Upper lobe of right lung (tissue), 1 donor: ENCODE results near the gene SRGN. TPM values are rescaled to one million over a fixed set of nuclear protein-coding genes. Genes with fewer than 3 reads are reported as not detected.
A peak's percentile ranks its signal among the peaks of the same experiment; 100 is the strongest.

ENCODE experiments used
- ATAC-seq: fragments of 200-7000 bp; cut with Tn5 transposase; one replicate; pipeline ENCODE4 v1.9.1; 2020; ENCODE audit warnings: mild to moderate bottlenecking, moderate library complexity
- DNase-seq: peaks from one replicate; pipeline ENCODE4 v3.0.0-alpha.2; 2020
- H3K27ac ChIP-seq: fragments of 200-600 bp; one replicate; pipeline ENCODE4 v1.8.0; 2022
- H3K27me3 ChIP-seq: fragments of 200-600 bp; one replicate; pipeline ENCODE4 v1.8.0; 2022; ENCODE audit warnings: mild to moderate bottlenecking
- H3K36me3 ChIP-seq: fragments of 200-600 bp; one replicate; pipeline ENCODE4 v1.8.0; 2022
- H3K4me1 ChIP-seq: fragments of 200-600 bp; one replicate; pipeline ENCODE4 v1.8.0; 2022
- H3K4me3 ChIP-seq: fragments of 200-600 bp; one replicate; pipeline ENCODE4 v1.8.0; 2022; ENCODE audit warnings: mild to moderate bottlenecking
- H3K9me3 ChIP-seq: fragments of 200-600 bp; one replicate; pipeline ENCODE4 v1.8.0; 2022
- intact Hi-C: fragments of 100-400 bp; cut with DNase I; formaldehyde crosslinking; loops from one replicate; pipeline ENCODE4 v1.11.0; 2022
- total RNA-seq: library from RNA; stranded (reverse); fragmentation: NEBNext Ultra II Directional; extraction: Animal tissue kit (Norgen Biotek cat#: 25700); gene quantifications from one replicate; pipeline ENCODE4 v1.2.1, GENCODE V29; 2021
- TF ChIP-seq, protein P1 (sequence below): fragments of 200-600 bp; IDR thresholded peaks from one replicate; pipeline ENCODE4 v1.8.0; 2022; ENCODE audit warnings: antibody characterized with exemption
- donor health status: DM: no; HTN: yes; CAD: no; lungs with severe emphysema.

Gene SRGN
- total RNA-seq, 1 donor from 2014 or later, result 225 TPM

DNA sequence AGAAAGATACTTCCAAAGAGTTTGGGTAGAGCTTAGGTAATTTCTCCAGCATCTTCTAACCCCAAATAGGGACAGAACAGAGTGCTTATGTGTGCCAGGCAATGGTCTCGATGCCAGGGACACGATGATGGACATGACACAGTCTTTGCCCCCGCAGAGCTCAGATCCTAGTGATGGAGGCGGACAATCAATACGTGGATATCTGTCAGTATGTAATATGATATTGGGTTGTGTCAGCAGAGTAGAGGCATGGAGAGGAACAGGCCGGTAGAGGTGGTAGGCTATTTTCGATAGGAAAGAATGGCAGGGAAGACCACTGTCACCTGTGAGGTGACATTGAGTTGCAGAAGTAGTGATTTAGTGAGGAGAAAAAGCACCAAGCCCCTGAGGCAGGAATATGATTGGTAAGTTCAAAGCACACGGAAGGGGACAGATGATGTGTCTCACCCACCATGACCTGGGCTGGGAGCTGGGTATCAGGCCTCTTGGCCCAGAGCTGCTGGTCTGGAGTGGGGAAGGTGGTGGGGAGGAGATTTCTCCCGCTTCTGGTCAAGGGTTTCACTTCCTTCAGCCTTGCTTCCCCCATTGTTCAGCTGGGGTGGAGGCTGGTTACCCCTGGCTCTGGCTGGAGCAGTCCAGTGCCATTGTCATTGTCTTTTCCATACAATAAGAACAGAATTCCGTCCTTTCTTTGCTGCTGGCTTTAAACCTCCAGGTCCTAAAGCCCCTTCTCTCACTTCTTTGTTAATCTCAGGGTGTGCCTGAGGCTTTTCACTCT, 36.0 kb upstream of the SRGN start:
- intact Hi-C loops, result no loop called here
- Histone ChIP-seq H3K4me3 (no peak overlapping the region), H3K9me3 (no peaks in the 10 kb centered on the region), H3K36me3 (no peaks in the 10 kb centered on the region), H3K4me1 (peaks cover 34% of the 10 kb centered on the region), H3K27ac (peak overlapping the region; percentile 6), H3K27me3 (no peaks in the 10 kb centered on the region)
- TF ChIP-seq, protein P1, sequence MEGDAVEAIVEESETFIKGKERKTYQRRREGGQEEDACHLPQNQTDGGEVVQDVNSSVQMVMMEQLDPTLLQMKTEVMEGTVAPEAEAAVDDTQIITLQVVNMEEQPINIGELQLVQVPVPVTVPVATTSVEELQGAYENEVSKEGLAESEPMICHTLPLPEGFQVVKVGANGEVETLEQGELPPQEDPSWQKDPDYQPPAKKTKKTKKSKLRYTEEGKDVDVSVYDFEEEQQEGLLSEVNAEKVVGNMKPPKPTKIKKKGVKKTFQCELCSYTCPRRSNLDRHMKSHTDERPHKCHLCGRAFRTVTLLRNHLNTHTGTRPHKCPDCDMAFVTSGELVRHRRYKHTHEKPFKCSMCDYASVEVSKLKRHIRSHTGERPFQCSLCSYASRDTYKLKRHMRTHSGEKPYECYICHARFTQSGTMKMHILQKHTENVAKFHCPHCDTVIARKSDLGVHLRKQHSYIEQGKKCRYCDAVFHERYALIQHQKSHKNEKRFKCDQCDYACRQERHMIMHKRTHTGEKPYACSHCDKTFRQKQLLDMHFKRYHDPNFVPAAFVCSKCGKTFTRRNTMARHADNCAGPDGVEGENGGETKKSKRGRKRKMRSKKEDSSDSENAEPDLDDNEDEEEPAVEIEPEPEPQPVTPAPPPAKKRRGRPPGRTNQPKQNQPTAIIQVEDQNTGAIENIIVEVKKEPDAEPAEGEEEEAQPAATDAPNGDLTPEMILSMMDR, result no peak
- ATAC-seq, result peak; percentile 51
- no peak for DNase-seq

DNA sequence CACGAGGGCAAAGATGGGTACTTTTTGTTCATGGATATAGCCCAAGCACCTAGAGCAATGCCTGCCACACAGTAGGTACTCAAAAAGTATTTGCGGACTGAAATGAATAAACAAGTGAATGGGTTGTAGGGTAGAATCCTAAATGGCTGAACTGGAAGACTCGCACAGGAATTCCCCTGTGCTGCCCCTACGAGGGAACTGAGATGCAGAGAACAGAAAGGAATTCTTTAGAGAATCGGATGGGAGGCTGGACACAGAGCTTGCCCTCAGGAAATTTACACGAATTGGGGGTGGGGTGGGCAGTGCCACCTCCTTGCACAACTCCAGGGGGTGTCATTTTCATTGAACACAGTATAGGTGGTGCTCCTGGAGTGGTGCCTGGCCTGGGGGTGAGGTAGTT, 35.2 kb upstream of the SRGN start:
- intact Hi-C loops, result no loop called here
- peaks cover 34% of the 10 kb centered on the region for H3K4me1 ChIP-seq
- no peak overlapping the region for H3K27ac ChIP-seq
- H3K4me3 ChIP-seq, result no peak overlapping the region
- no peaks in the 10 kb centered on the region for H3K9me3 ChIP-seq
- no peaks in the 10 kb centered on the region for H3K27me3 ChIP-seq
- TF ChIP-seq, protein P1, result no peak
- no peak for ATAC-seq
- H3K36me3 ChIP-seq, result no peaks in the 10 kb centered on the region
- DNase-seq, result no peak

DNA sequence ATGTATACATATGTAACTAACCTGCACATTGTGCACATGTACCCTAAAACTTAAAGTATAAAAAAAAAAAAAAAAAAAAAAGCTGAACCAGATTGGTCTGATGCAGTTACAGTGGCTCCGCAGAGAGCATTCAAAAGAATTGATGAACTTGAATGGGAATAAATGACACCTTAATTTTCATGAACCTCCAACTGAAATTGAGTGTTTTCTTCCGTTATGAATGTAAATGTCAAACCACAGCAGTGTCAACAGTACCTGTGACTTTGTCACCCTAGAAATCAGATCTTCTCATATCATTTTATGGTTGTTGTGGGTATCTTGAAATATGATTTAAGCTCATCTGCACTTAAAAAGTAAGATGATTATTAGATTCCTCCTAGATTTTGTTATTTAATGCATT, 32.7 kb upstream of the SRGN start:
- no peak for DNase-seq
- H3K27ac ChIP-seq, result no peak overlapping the region

DNA sequence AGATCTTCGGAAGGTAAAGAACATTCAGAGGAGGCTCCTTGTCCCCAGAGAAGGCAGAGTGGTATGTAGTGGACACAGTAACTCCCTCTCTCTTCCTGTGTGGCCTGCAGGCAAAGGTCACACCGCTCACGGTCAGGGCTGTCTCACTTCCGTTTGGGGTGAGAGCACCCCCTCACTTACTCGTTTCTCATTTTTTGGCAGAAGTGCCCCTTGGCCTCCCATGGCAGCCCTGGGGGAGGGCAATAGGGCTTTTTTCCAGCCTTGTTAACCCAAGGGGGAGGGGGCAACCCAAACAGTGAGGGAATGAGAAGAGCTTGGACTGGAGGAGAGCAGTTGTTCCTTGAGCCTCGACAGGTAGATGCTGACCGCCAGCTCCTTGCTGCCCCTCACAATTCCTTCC, 31.8 kb upstream of the SRGN start:
- H3K27ac ChIP-seq, result peak overlapping the region; percentile 73
- no peaks in the 10 kb centered on the region for H3K27me3 ChIP-seq
- no peaks in the 10 kb centered on the region for H3K9me3 ChIP-seq
- H3K36me3 ChIP-seq, result no peaks in the 10 kb centered on the region
- DNase-seq (peak; percentile 79), ATAC-seq (peak; percentile 84)
- H3K4me1 ChIP-seq, result peaks cover 29% of the 10 kb centered on the region
- no peak overlapping the region for H3K4me3 ChIP-seq
- TF ChIP-seq, protein P1, result no peak
- intact Hi-C loops, result no loop called here

More for the DNA sequence above, 32.7 kb upstream of the SRGN start:
- Histone ChIP-seq H3K4me3 (no peak overlapping the region), H3K27me3 (no peaks in the 10 kb centered on the region), H3K9me3 (no peaks in the 10 kb centered on the region), H3K36me3 (no peaks in the 10 kb centered on the region), H3K4me1 (peaks cover 24% of the 10 kb centered on the region)
- TF ChIP-seq, protein P1, result no peak
- no peak for ATAC-seq
- intact Hi-C loops, result no loop called here

DNA sequence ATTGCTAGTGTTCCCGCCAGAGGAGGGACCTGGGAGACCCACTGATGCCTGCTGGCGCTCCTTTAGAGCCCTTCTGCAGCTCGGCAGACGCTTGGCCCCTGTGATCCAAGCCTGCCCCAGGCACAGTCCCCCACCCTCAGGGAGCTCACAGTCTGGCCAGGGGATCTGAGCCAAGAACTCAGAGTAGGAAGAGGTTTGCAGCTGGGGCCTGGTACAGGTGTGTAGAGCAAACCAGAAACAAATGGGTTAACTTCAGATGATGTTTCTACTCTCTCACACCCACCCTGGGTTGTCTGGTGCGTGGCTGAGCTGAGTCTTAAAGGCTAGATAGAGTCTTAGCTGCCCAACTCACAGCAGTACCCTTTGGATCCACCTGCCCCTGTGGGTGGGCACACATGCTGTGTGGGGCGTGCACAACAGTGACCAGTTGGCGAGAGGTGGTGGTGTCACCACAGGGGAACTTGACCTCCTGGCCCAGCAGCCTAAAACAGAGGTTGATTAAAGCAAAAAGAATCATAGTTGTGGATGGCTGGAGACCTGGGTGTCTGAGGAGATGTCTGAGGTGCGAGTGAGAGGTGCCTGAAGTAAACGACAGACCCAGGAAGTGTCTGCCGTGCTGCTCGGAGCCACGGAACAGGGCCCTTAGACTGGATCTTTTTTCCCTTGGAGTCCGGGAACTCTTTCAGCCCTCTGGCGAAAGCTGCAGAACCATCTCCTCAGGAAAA, 31.2 kb upstream of the SRGN start:
- Histone ChIP-seq H3K9me3 (no peaks in the 10 kb centered on the region), H3K4me3 (peak overlapping the region; percentile 16), H3K4me1 (peaks cover 32% of the 10 kb centered on the region), H3K27me3 (no peaks in the 10 kb centered on the region), H3K27ac (peak overlapping the region; percentile 73), H3K36me3 (no peaks in the 10 kb centered on the region)
- DNase-seq (no peak), ATAC-seq (no peak)
- TF ChIP-seq, protein P1, result no peak
- intact Hi-C loops, result no loop called here
